Activated CD8-positive, alpha-beta T cell treated with anti-CD3 and anti-CD28 coated beads, Interleukin-2, amount 10 ng/mL, durations not matched to agents 7 days and 5 days (primary cell): Measurements from ENCODE around the gene IL10. TPM values are rescaled to one million over a fixed set of nuclear protein-coding genes. Genes with fewer than 3 reads are reported as not detected.
A peak's percentile ranks its signal among the peaks of the same experiment; 100 is the strongest.

ENCODE experiments used
- ATAC-seq: fragments of 150-1000 bp; cut with Tn5 transposase; one replicate; pipeline ENCODE4 v1.10.0; 2021; ENCODE audit warnings: moderate library complexity
- CTCF ChIA-PET: fragments of 350-600 bp; sonication (Branson Sonifier 250); formaldehyde crosslinking; loops from one replicate; lab custom pipeline; 2021; ENCODE audit warnings: antibody characterized with exemption; lab: Charles Lee
- POLR2A ChIA-PET: fragments of 350-600 bp; sonication (Branson Sonifier 250); formaldehyde crosslinking; loops from one replicate; lab custom pipeline; 2021; ENCODE audit warnings: antibody characterized with exemption; lab: Charles Lee
- DNase-seq: peaks from one replicate; pipeline ENCODE4 v3.0.0-alpha.2; 2020
- H3K27ac Mint-ChIP-seq: one replicate; pipeline ENCODE4 v1.8.0; 2021; ENCODE audit warnings: mild to moderate bottlenecking, mixed read lengths
- H3K27me3 Mint-ChIP-seq: one replicate; pipeline ENCODE4 v1.8.0; 2021; ENCODE audit warnings: low read depth, mixed read lengths
- H3K36me3 Mint-ChIP-seq: one replicate; pipeline ENCODE4 v1.8.0; 2021; ENCODE audit warnings: low read depth, mixed read lengths
- H3K4me1 Mint-ChIP-seq: one replicate; pipeline ENCODE4 v1.8.0; 2021; ENCODE audit warnings: low read depth, mixed read lengths
- H3K4me3 Mint-ChIP-seq: one replicate; pipeline ENCODE4 v1.8.0; 2021; ENCODE audit warnings: mild to moderate bottlenecking, mixed read lengths
- H3K9me3 Mint-ChIP-seq: one replicate; pipeline ENCODE4 v1.8.0; 2022; ENCODE audit warnings: mixed read lengths; ENCODE audit not compliant: insufficient read depth
- total RNA-seq, 2 experiments: library from RNA; stranded (reverse); gene quantifications; one replicate each; pipeline ENCODE4 v1.2.3, GENCODE V29; 2021

The IL10 gene
- under 1 TPM in 1 of 2 experiments, not detected in 1; 0.32 TPM for total RNA-seq

GRCh38 chr1:206772243-206772937, at the start of gene IL10:
Gene IL10, minus strand, starts transcription at chr1:206772494. Its CDS starts 59 bp downstream, at chr1:206772435.
- H3K27me3 Mint-ChIP-seq = peaks cover 36% of the 10 kb centered on the region
- ChIA-PET CTCF (interaction anchor here (0.8 to 8.8 kb wide), 12 partner anchors 11 to 210 kb away, joined by 3 to 118 read pairs (median 10); no protein-coding TSS in a partner anchor), POLR2A (interaction anchor here (0.6 to 0.9 kb wide), 2 partner anchors 15 to 45 kb away, joined by 4 read pairs; no protein-coding TSS in a partner anchor)
- no peaks in the 10 kb centered on the region for H3K36me3 Mint-ChIP-seq
- H3K4me3 Mint-ChIP-seq = no peak within 1 kb of the TSS
- peaks cover 67% of the 10 kb centered on the region for H3K4me1 Mint-ChIP-seq
- H3K27ac Mint-ChIP-seq = peak within 1 kb of the TSS; percentile 67
- DNase-seq = no peak
- H3K9me3 Mint-ChIP-seq = no peaks in the 10 kb centered on the region
- ATAC-seq = no peak

GRCh38 chr1:206821493-206821892, 49.2 kb upstream of the IL10 start:
- Mint-ChIP-seq H3K4me1 (peaks cover 36% of the 10 kb centered on the region), H3K4me3 (no peak overlapping the region), H3K9me3 (no peaks in the 10 kb centered on the region), H3K36me3 (peaks cover 2% of the 10 kb centered on the region), H3K27me3 (no peaks in the 10 kb centered on the region), H3K27ac (no peak overlapping the region)
- POLR2A ChIA-PET = interaction anchor here (0.6 to 0.8 kb wide), 2 partner anchors 12 to 16 kb away, joined by 3 read pairs; no protein-coding TSS in a partner anchor
- ATAC-seq (no peak), DNase-seq (no peak)
- CTCF ChIA-PET = interaction anchor here (0.9 to 5.9 kb wide), 5 partner anchors 11 to 160 kb away, joined by 3 to 51 read pairs (median 3); no protein-coding TSS in a partner anchor

- H3K27ac Mint-ChIP-seq = peak overlapping the region; percentile 89
- H3K9me3 Mint-ChIP-seq = peaks cover 16% of the 10 kb centered on the region
- H3K4me3 Mint-ChIP-seq = peak overlapping the region; percentile 13
- peaks cover 44% of the 10 kb centered on the region for H3K4me1 Mint-ChIP-seq
- no peaks in the 10 kb centered on the region for H3K27me3 Mint-ChIP-seq
- peaks cover 20% of the 10 kb centered on the region for H3K36me3 Mint-ChIP-seq
- DNase-seq (peak; percentile 55), ATAC-seq (peak; percentile 92)
- ChIA-PET CTCF (interaction anchor here (0.6 to 5.9 kb wide), 27 partner anchors 8 to 210 kb away, joined by 3 to 51 read pairs (median 4); partner anchors contain the start of gene IL20), POLR2A (interaction anchor here (0.9 to 1.5 kb wide), 4 partner anchors 15 to 28 kb away, joined by 3 to 8 read pairs (median 4); no protein-coding TSS in a partner anchor)
These were observed 44.3 kb upstream of the IL10 start for GRCh38 chr1:206816390-206817287.

GRCh38 chr1:206814716-206815341, 42.5 kb upstream of the IL10 start:
- H3K27me3 Mint-ChIP-seq = no peaks in the 10 kb centered on the region
- POLR2A ChIA-PET = no interaction called here

GRCh38 chr1:206812471-206812870, 40.2 kb upstream of the IL10 start:
- H3K27me3 Mint-ChIP-seq = no peaks in the 10 kb centered on the region
- POLR2A ChIA-PET = no interaction called here
- CTCF ChIA-PET = interaction anchor here (2.7 to 15.2 kb wide), 5 partner anchors 19 to 119 kb away, joined by 9 to 724 read pairs (median 118); no protein-coding TSS in a partner anchor
- H3K9me3 Mint-ChIP-seq = peaks cover 16% of the 10 kb centered on the region
- peaks cover 20% of the 10 kb centered on the region for H3K36me3 Mint-ChIP-seq
- no peak for ATAC-seq
- no peak overlapping the region for H3K4me3 Mint-ChIP-seq
- peaks cover 48% of the 10 kb centered on the region for H3K4me1 Mint-ChIP-seq
- DNase-seq = no peak
- no peak overlapping the region for H3K27ac Mint-ChIP-seq

More at GRCh38 chr1:206814716-206815341, 42.5 kb upstream of the IL10 start:
- H3K36me3 Mint-ChIP-seq = peaks cover 20% of the 10 kb centered on the region
- CTCF ChIA-PET = interaction anchor here (1.5 to 2.7 kb wide), 4 partner anchors 88 to 167 kb away, joined by 3 to 9 read pairs (median 6); no protein-coding TSS in a partner anchor
- peaks cover 40% of the 10 kb centered on the region for H3K4me1 Mint-ChIP-seq
- DNase-seq = no peak
- peaks cover 16% of the 10 kb centered on the region for H3K9me3 Mint-ChIP-seq
- H3K4me3 Mint-ChIP-seq = no peak overlapping the region
- no peak for ATAC-seq
- H3K27ac Mint-ChIP-seq = no peak overlapping the region

GRCh38 chr1:206809504-206810084, 37.3 kb upstream of the IL10 start:
- peaks cover 16% of the 10 kb centered on the region for H3K9me3 Mint-ChIP-seq
- H3K4me3 Mint-ChIP-seq = no peak overlapping the region
- H3K27me3 Mint-ChIP-seq = no peaks in the 10 kb centered on the region
- ChIA-PET POLR2A (interaction anchor here (0.8 to 2.2 kb wide), 7 partner anchors 12 to 112 kb away, joined by 3 to 4 read pairs (median 3); partner anchors contain the start of gene FCMR), CTCF (interaction anchor here (0.6 to 15.2 kb wide), 76 partner anchors 10 to 688 kb away, joined by 3 to 724 read pairs (median 6); partner anchors contain the start of genes DYRK3, EIF2D, FCMR and IL10)
- H3K36me3 Mint-ChIP-seq = peaks cover 11% of the 10 kb centered on the region
- peak; percentile 42 for ATAC-seq
- no peak overlapping the region for H3K27ac Mint-ChIP-seq
- H3K4me1 Mint-ChIP-seq = peaks cover 44% of the 10 kb centered on the region
- peak; percentile 67 for DNase-seq

- H3K36me3 Mint-ChIP-seq = peaks cover 7% of the 10 kb centered on the region
- peaks cover 10% of the 10 kb centered on the region for H3K9me3 Mint-ChIP-seq
- POLR2A ChIA-PET = interaction anchor here (0.8 to 1.9 kb wide), 4 partner anchors 70 to 101 kb away, joined by 3 to 4 read pairs (median 4); no protein-coding TSS in a partner anchor
- H3K4me3 Mint-ChIP-seq = no peak overlapping the region
- DNase-seq (peak; percentile 73), ATAC-seq (peak; percentile 86)
- peaks cover 49% of the 10 kb centered on the region for H3K4me1 Mint-ChIP-seq
- CTCF ChIA-PET = interaction anchor here (0.6 to 15.2 kb wide), 66 partner anchors 10 to 263 kb away, joined by 3 to 724 read pairs (median 9); partner anchors contain the start of genes DYRK3, EIF2D, FCMR and IL10
- H3K27me3 Mint-ChIP-seq = no peaks in the 10 kb centered on the region
- H3K27ac Mint-ChIP-seq = peak overlapping the region; percentile 7
These were observed 36.3 kb upstream of the IL10 start for GRCh38 chr1:206808615-206809014.

GRCh38 chr1:206805357-206805756, 33.1 kb upstream of the IL10 start:
- Mint-ChIP-seq H3K27ac (no peak overlapping the region), H3K36me3 (no peaks in the 10 kb centered on the region), H3K9me3 (no peaks in the 10 kb centered on the region), H3K27me3 (peaks cover 12% of the 10 kb centered on the region), H3K4me1 (peaks cover 74% of the 10 kb centered on the region), H3K4me3 (no peak overlapping the region)
- POLR2A ChIA-PET = interaction anchor here (1.0 to 1.6 kb wide), 2 partner anchors 69 to 71 kb away, joined by 3 read pairs; no protein-coding TSS in a partner anchor
- no peak for DNase-seq
- CTCF ChIA-PET = interaction anchor here (0.8 to 15.2 kb wide), 16 partner anchors 12 to 177 kb away, joined by 3 to 724 read pairs (median 6); partner anchors contain the start of genes DYRK3, IL10 and IL20
- no peak for ATAC-seq

- Mint-ChIP-seq H3K27me3 (peaks cover 16% of the 10 kb centered on the region), H3K27ac (peak overlapping the region; percentile 83), H3K4me1 (peaks cover 74% of the 10 kb centered on the region), H3K9me3 (no peaks in the 10 kb centered on the region), H3K36me3 (no peaks in the 10 kb centered on the region), H3K4me3 (no peak overlapping the region)
- ChIA-PET POLR2A (interaction anchor here (0.5 to 2.2 kb wide), 8 partner anchors 13 to 1055 kb away, joined by 3 to 11 read pairs (median 4); partner anchors contain the start of gene IL19), CTCF (interaction anchor here (0.6 to 15.2 kb wide), 26 partner anchors 9 to 178 kb away, joined by 3 to 724 read pairs (median 4); partner anchors contain the start of genes FCMR, IL10 and IL20)
- ATAC-seq (no peak), DNase-seq (no peak)
These were observed 32.0 kb upstream of the IL10 start for GRCh38 chr1:206804156-206804737.
